Measurements from ENCODE around the gene FNDC4.
A peak's percentile ranks its signal among the peaks of the same experiment; 100 is the strongest.
"Not testable (repeated sequence)": the region's sequence is repeated elsewhere in the genome, so short reads cannot be mapped to it uniquely, and the experiment has no call there.

The FNDC4 gene
- total RNA-seq = 1.2 to 2.8 reads per million in 2 donors

GRCh38 chr2:27494944-27495554 lies at the start of gene FNDC4:
TSS of gene FNDC4 (minus strand) at chr2:27495200. CDS start at chr2:27494679, 521 bp downstream.
- peak in 2 of 5 experiments; percentile 9 to 20 for DNase-seq

- DNase-seq = no peak
These were observed 49.3 kb upstream of the FNDC4 start for GRCh38 chr2:27544143-27544821.

- DNase-seq = not testable (repeated sequence)
These were observed 44.6 kb upstream of the FNDC4 start for GRCh38 chr2:27539649-27540048.

- DNase-seq = not testable (repeated sequence)
These were observed 43.9 kb upstream of the FNDC4 start for GRCh38 chr2:27538839-27539450.

- DNase-seq = no peak
These were observed 42.3 kb upstream of the FNDC4 start for GRCh38 chr2:27537287-27537686.

- DNase-seq = no peak
These were observed 37.0 kb upstream of the FNDC4 start for GRCh38 chr2:27531983-27532382.

- no peak for DNase-seq
These were observed 32.2 kb upstream of the FNDC4 start for GRCh38 chr2:27527182-27527581.

- no peak for DNase-seq
These were observed 27.5 kb upstream of the FNDC4 start for GRCh38 chr2:27522400-27522945.

- DNase-seq = no peak
These were observed 25.3 kb upstream of the FNDC4 start for GRCh38 chr2:27520316-27520715.

- no peak for DNase-seq
These were observed 23.7 kb upstream of the FNDC4 start for GRCh38 chr2:27518782-27519113.

GRCh38 chr2:27518113-27518781 lies 23.2 kb upstream of the FNDC4 start:
- DNase-seq = no peak

- DNase-seq = no peak
These were observed 14.3 kb upstream of the FNDC4 start for GRCh38 chr2:27509326-27509725.

- no peak for DNase-seq
These were observed 12.3 kb upstream of the FNDC4 start for GRCh38 chr2:27507293-27507692.

GRCh38 chr2:27506587-27506986 lies 11.6 kb upstream of the FNDC4 start:
- DNase-seq = no peak

- DNase-seq = no peak
These were observed 7.1 kb upstream of the FNDC4 start for GRCh38 chr2:27502142-27502541.

- DNase-seq = no peak
These were observed 6.0 kb upstream of the FNDC4 start for GRCh38 chr2:27501042-27501441.

- no peak for DNase-seq
These were observed 4.0 kb upstream of the FNDC4 start for GRCh38 chr2:27498975-27499374.

- no peak for DNase-seq
These were observed 2.3 kb upstream of the FNDC4 start for GRCh38 chr2:27497288-27497627.

GRCh38 chr2:27496357-27497287 lies 1.6 kb upstream of the FNDC4 start, which contains the start of gene GCKR:
TSS of gene GCKR (plus strand) at chr2:27496839. CDS start at chr2:27496905, 66 bp downstream.
- no peak for DNase-seq

- no peak for DNase-seq
These were observed 898 bp upstream of the FNDC4 start for GRCh38 chr2:27495840-27496356.

GRCh38 chr2:27494284-27494943 lies 586 bp downstream of the FNDC4 start:
- DNase-seq = no peak

GRCh38 chr2:27493948-27494283 lies 1.1 kb downstream of the FNDC4 start:
- no peak for DNase-seq
